ENCODE measurements around the gene ZDHHC14. TPM values are rescaled to one million over a fixed set of nuclear protein-coding genes. Genes with fewer than 3 reads are reported as not detected.

ZDHHC14 gene
- total RNA-seq, 1 experiment from 2014 or later = 3.2 TPM

- Mint-ChIP-seq H3K4me1 (ENCODE audit: insufficient read depth, unreplicated experiment) (no peaks in the 10 kb centered on the region), H3K9me3 (ENCODE audit: unreplicated experiment) (no peaks in the 10 kb centered on the region), H3K27me3 (ENCODE audit: insufficient read depth, unreplicated experiment) (no peaks in the 10 kb centered on the region), H3K4me3 (ENCODE audit: unreplicated experiment) (no peak overlapping the region), H3K36me3 (ENCODE audit: insufficient read depth, unreplicated experiment) (no peaks in the 10 kb centered on the region), H3K27ac (ENCODE audit: low read depth, unreplicated experiment) (no peak overlapping the region)
- no TSS peak for BruUV-seq (replicated peaks)
- no peak for DNase-seq (ENCODE audit: unreplicated experiment)
- ChIA-PET POLR2A (no interaction called here), CTCF (no interaction called here)
- intact Hi-C loops (cut with micrococcal nuclease) = no loop called here
- TF ChIP-seq, protein P1, sequence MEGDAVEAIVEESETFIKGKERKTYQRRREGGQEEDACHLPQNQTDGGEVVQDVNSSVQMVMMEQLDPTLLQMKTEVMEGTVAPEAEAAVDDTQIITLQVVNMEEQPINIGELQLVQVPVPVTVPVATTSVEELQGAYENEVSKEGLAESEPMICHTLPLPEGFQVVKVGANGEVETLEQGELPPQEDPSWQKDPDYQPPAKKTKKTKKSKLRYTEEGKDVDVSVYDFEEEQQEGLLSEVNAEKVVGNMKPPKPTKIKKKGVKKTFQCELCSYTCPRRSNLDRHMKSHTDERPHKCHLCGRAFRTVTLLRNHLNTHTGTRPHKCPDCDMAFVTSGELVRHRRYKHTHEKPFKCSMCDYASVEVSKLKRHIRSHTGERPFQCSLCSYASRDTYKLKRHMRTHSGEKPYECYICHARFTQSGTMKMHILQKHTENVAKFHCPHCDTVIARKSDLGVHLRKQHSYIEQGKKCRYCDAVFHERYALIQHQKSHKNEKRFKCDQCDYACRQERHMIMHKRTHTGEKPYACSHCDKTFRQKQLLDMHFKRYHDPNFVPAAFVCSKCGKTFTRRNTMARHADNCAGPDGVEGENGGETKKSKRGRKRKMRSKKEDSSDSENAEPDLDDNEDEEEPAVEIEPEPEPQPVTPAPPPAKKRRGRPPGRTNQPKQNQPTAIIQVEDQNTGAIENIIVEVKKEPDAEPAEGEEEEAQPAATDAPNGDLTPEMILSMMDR (IDR thresholded peaks at IDR 0.05; ENCODE audit: unreplicated experiment) = no peak
Measured at GRCh38 chr6:157449610-157450009, 68.6 kb downstream of the ZDHHC14 start.

DNA sequence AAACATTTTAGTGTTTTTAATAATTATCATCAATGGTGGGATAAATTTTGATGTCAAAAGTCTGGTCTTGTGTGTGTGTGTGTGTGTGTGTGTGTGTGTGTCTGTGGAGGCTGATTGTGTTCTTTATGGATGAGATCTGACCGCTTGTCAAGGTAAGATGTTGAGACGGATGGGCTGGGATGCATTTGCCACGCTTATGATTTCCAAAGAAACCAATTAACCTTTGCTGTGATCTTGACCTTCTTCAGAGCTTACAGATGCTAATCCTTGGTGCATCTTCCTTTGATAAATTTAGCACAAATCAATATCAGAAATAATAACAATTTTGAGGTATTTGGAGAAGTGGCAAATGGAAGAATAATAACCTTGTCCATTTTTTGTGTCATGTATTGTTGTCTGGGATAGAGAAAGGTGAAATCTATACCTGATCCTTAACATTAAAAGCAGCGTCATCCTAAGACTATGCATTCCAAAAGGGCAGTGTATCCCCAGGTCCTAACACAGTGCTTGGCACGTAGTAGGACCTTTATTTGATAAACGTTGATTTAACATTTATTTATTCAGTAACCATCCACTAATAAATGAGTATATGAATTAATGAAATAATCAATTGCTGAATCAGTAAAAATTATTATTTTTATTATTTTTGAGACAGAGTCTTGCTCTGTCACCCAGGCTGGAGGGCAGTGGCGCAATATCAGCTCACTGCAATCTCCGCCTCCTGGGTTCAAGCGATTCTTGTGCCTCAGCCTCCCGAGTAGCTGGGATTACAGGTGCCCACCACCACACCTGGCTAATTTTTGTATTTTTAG, 70.1 kb downstream of the ZDHHC14 start:
- Mint-ChIP-seq H3K4me1 (ENCODE audit: insufficient read depth, unreplicated experiment) (no peaks in the 10 kb centered on the region), H3K36me3 (ENCODE audit: insufficient read depth, unreplicated experiment) (no peaks in the 10 kb centered on the region), H3K27me3 (ENCODE audit: insufficient read depth, unreplicated experiment) (no peaks in the 10 kb centered on the region), H3K27ac (ENCODE audit: low read depth, unreplicated experiment) (no peak overlapping the region), H3K9me3 (ENCODE audit: unreplicated experiment) (no peaks in the 10 kb centered on the region), H3K4me3 (ENCODE audit: unreplicated experiment) (no peak overlapping the region)
- POLR2A ChIA-PET = no interaction called here
- intact Hi-C loops (cut with micrococcal nuclease) = no loop called here
- CTCF ChIA-PET = no interaction called here
- DNase-seq (ENCODE audit: unreplicated experiment) = no peak
- TF ChIP-seq, protein P1 (IDR thresholded peaks at IDR 0.05; ENCODE audit: unreplicated experiment) = no peak
- no TSS peak for BruUV-seq (replicated peaks)

DNA sequence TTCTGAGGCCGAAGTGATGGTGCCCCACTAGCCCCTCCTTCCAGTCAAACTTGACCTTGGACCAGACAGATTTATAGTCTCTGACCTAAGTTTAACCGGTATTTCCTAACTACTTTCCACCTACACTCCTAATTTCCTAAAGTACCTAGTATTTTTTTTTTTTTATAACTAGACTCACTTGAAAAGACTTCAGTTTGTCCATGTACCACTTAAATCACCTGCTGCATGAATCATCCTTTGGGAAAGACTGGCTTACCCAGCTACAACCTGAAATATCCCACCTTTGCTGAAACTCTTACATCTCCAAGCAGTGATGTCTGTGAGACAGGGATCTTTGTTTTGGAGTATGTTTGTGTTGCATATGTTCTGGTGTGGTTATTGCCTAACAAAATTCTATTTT, 71.1 kb downstream of the ZDHHC14 start:
- ChIA-PET CTCF (no interaction called here), POLR2A (no interaction called here)
- intact Hi-C loops (cut with micrococcal nuclease) = no loop called here
- TF ChIP-seq, protein P1 (IDR thresholded peaks at IDR 0.05; ENCODE audit: unreplicated experiment) = no peak
- Mint-ChIP-seq H3K27ac (ENCODE audit: low read depth, unreplicated experiment) (no peak overlapping the region), H3K9me3 (ENCODE audit: unreplicated experiment) (no peaks in the 10 kb centered on the region), H3K36me3 (ENCODE audit: insufficient read depth, unreplicated experiment) (no peaks in the 10 kb centered on the region), H3K4me1 (ENCODE audit: insufficient read depth, unreplicated experiment) (no peaks in the 10 kb centered on the region), H3K27me3 (ENCODE audit: insufficient read depth, unreplicated experiment) (no peaks in the 10 kb centered on the region), H3K4me3 (ENCODE audit: unreplicated experiment) (no peak overlapping the region)
- no TSS peak for BruUV-seq (replicated peaks)
- DNase-seq (ENCODE audit: unreplicated experiment) = no peak

DNA sequence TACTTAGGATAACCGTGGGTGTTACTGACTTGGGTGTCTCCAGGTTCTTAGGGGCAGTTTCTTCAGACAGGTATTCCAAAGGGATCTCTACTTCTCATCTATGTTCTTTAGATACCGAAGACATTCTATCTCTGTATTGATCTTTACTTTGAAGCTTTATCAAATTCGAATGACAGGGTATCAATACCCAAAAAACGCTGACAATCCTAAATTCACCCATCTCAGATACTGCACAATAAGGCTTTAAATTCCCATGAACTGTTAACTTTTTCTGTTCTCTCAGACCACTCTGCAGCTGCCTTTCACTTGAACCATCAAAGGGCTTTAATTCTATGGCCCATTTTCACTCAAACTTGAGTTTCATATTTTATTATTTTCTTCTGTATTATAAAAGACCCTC, 72.1 kb downstream of the ZDHHC14 start:
- TF ChIP-seq, protein P1 (IDR thresholded peaks at IDR 0.05; ENCODE audit: unreplicated experiment) = no peak
- no TSS peak for BruUV-seq (replicated peaks)
- H3K36me3 Mint-ChIP-seq (ENCODE audit: insufficient read depth, unreplicated experiment) = no peaks in the 10 kb centered on the region
- DNase-seq (ENCODE audit: unreplicated experiment) = no peak
- ChIA-PET CTCF (interaction anchor here (0.7 kb wide), 1 partner anchor 88 kb away, joined by 4 read pairs; no protein-coding TSS in a partner anchor), POLR2A (no interaction called here)
- H3K4me3 Mint-ChIP-seq (ENCODE audit: unreplicated experiment) = no peak overlapping the region
- intact Hi-C loops (cut with micrococcal nuclease) = no loop called here
- H3K27ac Mint-ChIP-seq (ENCODE audit: low read depth, unreplicated experiment) = no peak overlapping the region
- H3K4me1 Mint-ChIP-seq (ENCODE audit: insufficient read depth, unreplicated experiment) = no peaks in the 10 kb centered on the region
- no peaks in the 10 kb centered on the region for H3K27me3 Mint-ChIP-seq (ENCODE audit: insufficient read depth, unreplicated experiment)
- no peaks in the 10 kb centered on the region for H3K9me3 Mint-ChIP-seq (ENCODE audit: unreplicated experiment)

All from MCF 10A (cell line).